Karpas-422 (cell line): ENCODE data around the gene SAP25. TPM values are rescaled to one million over a fixed set of nuclear protein-coding genes. Genes with fewer than 3 reads are reported as not detected.
"Not testable (repeated sequence)": the region's sequence is repeated elsewhere in the genome, so short reads cannot be mapped to it uniquely, and the experiment has no call there.

Experiments used
- DNase-seq: peaks from one replicate; pipeline ENCODE4 v3.0.0-alpha.2; 2015
- H2AFZ ChIP-seq: fragments of 200-600 bp; sonication (generic); 2 replicates; pipeline ENCODE4 v1.6.1; 2014; ENCODE audit warnings: antibody characterized with exemption, low read length, mixed read lengths
- H3K27ac ChIP-seq: fragments of 200-600 bp; sonication (generic); 2 replicates; pipeline ENCODE4 v1.5.1; 2014; ENCODE audit warnings: mild to moderate bottlenecking, low read length, moderate library complexity
- H3K27me3 ChIP-seq: fragments of 200-600 bp; sonication (generic); 2 replicates; pipeline ENCODE4 v1.6.1; 2014; ENCODE audit warnings: low read length, mixed read lengths
- H3K36me3 ChIP-seq: fragments of 200-600 bp; sonication (generic); 2 replicates; pipeline ENCODE4 v1.6.1; 2014; ENCODE audit warnings: low read length, mixed read lengths; ENCODE audit not compliant: insufficient read depth
- H3K4me1 ChIP-seq: fragments of 200-600 bp; sonication (generic); 2 replicates; pipeline ENCODE4 v1.6.1; 2014; ENCODE audit warnings: mild to moderate bottlenecking, low read length, mixed read lengths
- H3K4me2 ChIP-seq: fragments of 200-600 bp; sonication (generic); 2 replicates; pipeline ENCODE4 v1.6.1; 2014; ENCODE audit warnings: low read length, low read depth, mild to moderate bottlenecking; ENCODE audit not compliant: poor library complexity, severe bottlenecking
- H3K4me3 ChIP-seq: fragments of 200-600 bp; sonication (generic); 2 replicates; pipeline ENCODE4 v1.5.1; 2014; ENCODE audit warnings: mild to moderate bottlenecking, antibody characterized with exemption, low read length, mixed read lengths
- H3K79me2 ChIP-seq: fragments of 200-600 bp; sonication (generic); 2 replicates; pipeline ENCODE4 v1.6.1; 2014; ENCODE audit warnings: mild to moderate bottlenecking, low read length, mixed read lengths
- H3K9ac ChIP-seq: fragments of 200-600 bp; sonication (generic); 2 replicates; pipeline ENCODE4 v1.6.0; 2014; ENCODE audit warnings: low read length
- H3K9me2 ChIP-seq: fragments of 200-600 bp; sonication (generic), shearing (Covaris generic); replicated peaks from 2 replicates; pipeline ENCODE4 v1.6.0; 2014; ENCODE audit warnings: mild to moderate bottlenecking, low read length, moderate library complexity; ENCODE audit not compliant: insufficient read depth
- H3K9me3 ChIP-seq: fragments of 300-700, 200-600 bp; sonication (generic); 2 replicates; pipeline ENCODE4 v1.6.1; 2014; ENCODE audit warnings: low read length, mixed read lengths
- H4K20me1 ChIP-seq: fragments of 200-600 bp; sonication (generic); 2 replicates; pipeline ENCODE4 v1.6.1; 2014; ENCODE audit warnings: mild to moderate bottlenecking, antibody characterized with exemption, low read length, low read depth; ENCODE audit not compliant: insufficient read depth
- total RNA-seq: library from RNA; depleted of rRNA; stranded (reverse); fragments of >200 nt; shearing (Covaris generic); gene quantifications from 2 replicates; pipeline ENCODE4 v1.2.3, GENCODE V29; 2014; ENCODE audit warnings: low replicate concordance

Gene SAP25
- total RNA-seq, 1 experiment from 2014 or later, result 2.5 TPM

DNA sequence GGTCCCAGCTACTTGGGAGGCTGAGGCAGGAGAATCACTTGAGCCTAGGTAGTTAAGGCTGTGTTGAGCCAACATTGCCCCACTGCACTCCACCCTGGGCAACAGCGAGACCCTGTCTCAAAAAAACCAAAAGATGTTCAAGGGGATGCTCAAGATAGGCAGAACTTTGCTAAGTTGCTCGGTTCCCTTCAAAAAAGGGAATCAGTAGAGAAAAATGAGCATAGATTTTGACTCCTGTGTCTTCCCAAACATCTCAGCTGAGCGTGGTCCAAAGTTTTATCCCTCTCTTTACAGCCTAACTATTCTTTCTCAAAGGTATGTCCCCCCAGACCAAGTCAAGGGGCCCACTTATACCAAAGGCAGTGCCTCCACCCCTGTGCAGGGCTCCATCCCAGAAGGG, 20.7 kb downstream of the SAP25 start:
- no peak overlapping the region for H3K27ac ChIP-seq
- peaks cover 10% of the 10 kb centered on the region for H3K4me1 ChIP-seq
- DNase-seq, result no peak
- H3K4me3 ChIP-seq, result no peak overlapping the region
- no peaks in the 10 kb centered on the region for H3K79me2 ChIP-seq
- peaks cover 4% of the 10 kb centered on the region; the same call in 1 of the 2 replicates for H3K36me3 ChIP-seq
- H2AFZ ChIP-seq, result no peak overlapping the region
- H3K27me3 ChIP-seq, result no peaks in the 10 kb centered on the region
- H3K9me3 ChIP-seq, result no peaks in the 10 kb centered on the region
- no peaks in the 10 kb centered on the region for H3K9me2 ChIP-seq
- no peak overlapping the region for H3K4me2 ChIP-seq
- H4K20me1 ChIP-seq, result no peaks in the 10 kb centered on the region
- no peak overlapping the region for H3K9ac ChIP-seq

DNA sequence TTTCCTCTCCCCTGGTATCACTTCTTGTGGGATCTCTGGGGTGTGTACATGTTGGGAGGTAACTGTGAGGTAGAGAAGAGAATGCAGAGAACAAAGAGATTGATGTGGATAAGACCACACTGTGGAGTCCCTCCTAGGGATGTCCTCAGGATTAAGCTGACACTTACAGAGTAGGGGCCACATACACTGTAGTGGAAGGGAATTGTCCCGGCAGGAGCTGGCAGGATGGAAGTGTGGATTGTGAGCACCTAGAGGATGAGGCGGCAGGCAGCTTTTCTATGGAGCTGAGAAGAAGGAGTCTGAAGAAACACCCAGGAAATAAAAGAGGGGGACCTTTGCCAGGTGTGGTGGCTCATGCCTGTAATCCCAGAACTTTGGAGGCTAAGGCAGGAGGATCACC, 21.2 kb downstream of the SAP25 start:
- no peak for DNase-seq

DNA sequence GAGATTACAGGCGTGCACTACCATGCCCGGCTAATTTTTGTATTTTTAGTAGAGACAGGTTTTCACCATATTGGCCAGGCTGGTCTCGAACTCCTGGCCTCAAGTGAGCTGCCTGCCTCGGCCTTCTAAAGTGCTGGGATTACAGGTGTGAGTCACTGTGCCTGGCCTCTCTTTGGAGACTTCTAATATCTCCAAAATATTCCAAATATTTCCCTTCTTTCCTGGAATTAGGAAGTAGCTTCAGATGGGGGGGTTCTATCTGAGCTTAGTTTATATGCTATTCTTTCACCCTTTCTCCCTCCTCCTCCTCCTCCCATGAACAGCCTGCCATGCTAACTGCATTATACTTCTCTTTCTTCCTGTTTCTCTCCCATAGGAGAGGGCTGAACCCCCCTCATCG, 25.3 kb downstream of the SAP25 start:
- H3K4me2 ChIP-seq, H3K9ac ChIP-seq, DNase-seq, H3K4me3 ChIP-seq, H3K9me2 ChIP-seq, H4K20me1 ChIP-seq, H3K36me3 ChIP-seq, H3K4me1 ChIP-seq, H2AFZ ChIP-seq, H3K27ac ChIP-seq, H3K79me2 ChIP-seq, H3K9me3 ChIP-seq, H3K27me3 ChIP-seq: not testable (repeated sequence)

More for the DNA sequence above, 21.2 kb downstream of the SAP25 start:
- H3K9me3 ChIP-seq, result no peaks in the 10 kb centered on the region
- H3K4me3 ChIP-seq, result no peak overlapping the region
- H3K4me1 ChIP-seq, result peaks cover 10% of the 10 kb centered on the region
- H3K36me3 ChIP-seq, result peaks cover 4% of the 10 kb centered on the region; the same call in 1 of the 2 replicates
- no peaks in the 10 kb centered on the region for H3K27me3 ChIP-seq
- no peak overlapping the region for H2AFZ ChIP-seq
- no peak overlapping the region for H3K9ac ChIP-seq
- no peaks in the 10 kb centered on the region for H3K79me2 ChIP-seq
- H3K9me2 ChIP-seq, result no peaks in the 10 kb centered on the region
- H3K27ac ChIP-seq, result no peak overlapping the region
- no peak overlapping the region for H3K4me2 ChIP-seq
- no peaks in the 10 kb centered on the region for H4K20me1 ChIP-seq

DNA sequence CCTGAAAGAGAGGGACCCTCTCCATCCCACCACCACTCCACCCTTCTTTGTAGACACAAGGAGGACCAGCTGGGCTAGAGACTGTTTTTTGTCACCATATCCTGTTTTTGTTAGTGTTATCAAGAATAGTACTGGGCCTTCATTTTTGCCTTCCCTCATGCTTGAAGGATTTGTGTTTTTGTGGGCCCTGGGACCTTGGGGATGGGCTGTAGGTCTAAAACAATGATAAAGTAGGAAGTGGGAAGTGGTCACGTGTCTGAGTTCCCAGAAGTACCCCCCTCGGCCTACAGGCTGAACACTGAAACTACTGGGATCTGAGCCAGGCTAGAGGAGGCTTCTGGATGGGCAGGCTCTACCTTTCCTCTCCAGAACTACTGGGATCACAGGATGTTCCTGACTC, 25.8 kb downstream of the SAP25 start:
- Histone ChIP-seq H4K20me1 (no peaks in the 10 kb centered on the region), H3K9me2 (no peaks in the 10 kb centered on the region), H2AFZ (no peak overlapping the region), H3K27ac (no peak overlapping the region), H3K4me2 (no peak overlapping the region), H3K9me3 (no peaks in the 10 kb centered on the region), H3K4me3 (no peak overlapping the region), H3K27me3 (no peaks in the 10 kb centered on the region), H3K4me1 (peaks cover 10% of the 10 kb centered on the region), H3K79me2 (no peaks in the 10 kb centered on the region), H3K36me3 (peaks cover 4% of the 10 kb centered on the region; the same call in 1 of the 2 replicates), H3K9ac (no peak overlapping the region)
- no peak for DNase-seq

DNA sequence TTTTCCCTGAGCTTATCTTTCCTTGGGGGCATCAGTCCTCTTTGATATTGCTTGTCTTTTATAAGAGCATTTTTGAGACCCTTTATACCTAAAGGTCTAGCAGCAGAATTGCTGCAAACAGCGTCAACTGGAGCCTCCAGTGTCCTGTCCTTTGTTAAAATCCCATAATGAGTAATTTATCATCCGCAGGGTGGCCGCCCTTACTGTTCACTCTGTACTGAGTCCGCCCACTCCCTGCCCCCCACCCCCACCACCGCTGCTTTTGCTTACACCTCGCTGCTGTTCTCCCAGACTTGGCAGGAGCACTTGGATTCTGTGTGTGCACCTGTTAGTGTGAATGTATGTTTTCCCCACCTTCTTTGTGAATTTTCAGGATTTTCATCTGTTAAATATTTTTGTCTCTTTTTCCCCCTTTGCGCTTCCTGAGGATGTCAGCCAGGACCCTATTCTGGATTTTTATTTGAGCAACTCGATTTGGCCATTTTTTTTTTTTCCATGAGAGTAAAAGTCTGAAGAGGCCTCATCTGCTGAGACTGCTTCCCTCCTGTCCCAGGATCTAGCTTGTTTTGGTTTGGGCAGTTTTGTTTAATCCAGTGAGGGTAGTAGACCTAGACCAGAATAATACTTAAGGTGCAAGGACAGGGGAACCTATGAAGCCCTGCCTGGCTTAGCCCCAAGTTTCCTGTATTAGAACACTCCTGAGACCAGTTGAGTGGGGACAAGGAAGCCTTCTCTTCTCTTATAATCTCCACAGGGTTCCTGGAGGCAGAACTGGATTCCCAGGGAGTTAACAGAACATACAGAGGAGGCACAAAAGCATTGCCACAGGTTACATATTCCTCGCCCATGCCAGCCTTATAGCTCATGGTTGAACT, 26.5 kb downstream of the SAP25 start:
- Histone ChIP-seq H3K9me3 (no peaks in the 10 kb centered on the region), H3K4me1 (peaks cover 10% of the 10 kb centered on the region), H3K27me3 (no peaks in the 10 kb centered on the region), H3K9ac (no peak overlapping the region), H4K20me1 (no peaks in the 10 kb centered on the region; the same call in 1 of the 2 replicates), H3K4me2 (no peak overlapping the region), H2AFZ (no peak overlapping the region), H3K27ac (no peak overlapping the region), H3K36me3 (peaks cover 4% of the 10 kb centered on the region; the same call in 1 of the 2 replicates), H3K4me3 (no peak overlapping the region), H3K9me2 (no peaks in the 10 kb centered on the region), H3K79me2 (no peaks in the 10 kb centered on the region)
- DNase-seq, result no peak

DNA sequence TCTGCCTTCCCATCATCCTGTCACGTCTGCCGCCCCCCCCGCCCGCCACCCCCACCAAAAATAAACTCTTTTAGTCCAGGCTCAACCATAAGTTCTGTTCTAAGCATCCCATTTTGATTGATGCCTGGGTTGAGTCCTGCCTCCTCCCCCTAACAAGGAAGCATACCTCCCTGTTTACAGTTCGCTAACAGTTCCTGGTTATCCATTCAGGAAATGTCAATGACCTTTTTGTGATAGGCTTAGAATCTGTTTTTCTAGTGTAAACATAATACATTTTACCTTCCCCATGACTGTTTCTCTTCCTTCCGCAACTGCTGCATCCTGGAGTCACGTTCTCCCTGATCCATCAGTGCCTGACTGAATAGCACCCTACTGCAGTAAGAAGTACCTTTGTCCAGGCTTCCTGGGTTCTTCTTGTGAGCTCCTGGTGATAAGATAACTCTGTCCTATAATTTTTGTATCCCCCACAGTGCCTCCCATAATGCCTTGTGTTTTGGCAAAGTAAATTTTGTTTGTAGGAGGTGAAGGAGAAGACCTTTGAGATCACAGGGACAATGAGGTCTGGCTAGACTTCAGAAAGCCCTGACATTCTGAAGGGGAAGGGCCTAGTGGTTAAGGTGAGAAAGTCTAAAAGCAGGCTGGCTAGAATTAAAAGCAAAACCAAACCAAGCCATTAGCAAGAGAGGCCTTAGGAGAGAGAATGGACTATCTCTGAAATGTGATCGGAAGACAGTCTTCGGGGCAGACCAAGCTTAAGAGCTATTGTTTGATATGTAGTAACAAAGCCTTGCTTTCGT, 27.4 kb downstream of the SAP25 start:
- Histone ChIP-seq H3K36me3 (peaks cover 4% of the 10 kb centered on the region; the same call in 1 of the 2 replicates), H3K9me2 (no peaks in the 10 kb centered on the region), H4K20me1 (peaks cover under 1% of the 10 kb centered on the region; the same call in 1 of the 2 replicates), H3K9ac (no peak overlapping the region), H3K27me3 (no peaks in the 10 kb centered on the region), H2AFZ (no peak overlapping the region), H3K4me3 (no peak overlapping the region), H3K4me2 (no peak overlapping the region), H3K4me1 (peaks cover 10% of the 10 kb centered on the region), H3K79me2 (no peaks in the 10 kb centered on the region), H3K9me3 (no peaks in the 10 kb centered on the region), H3K27ac (no peak overlapping the region)
- DNase-seq, result no peak

DNA sequence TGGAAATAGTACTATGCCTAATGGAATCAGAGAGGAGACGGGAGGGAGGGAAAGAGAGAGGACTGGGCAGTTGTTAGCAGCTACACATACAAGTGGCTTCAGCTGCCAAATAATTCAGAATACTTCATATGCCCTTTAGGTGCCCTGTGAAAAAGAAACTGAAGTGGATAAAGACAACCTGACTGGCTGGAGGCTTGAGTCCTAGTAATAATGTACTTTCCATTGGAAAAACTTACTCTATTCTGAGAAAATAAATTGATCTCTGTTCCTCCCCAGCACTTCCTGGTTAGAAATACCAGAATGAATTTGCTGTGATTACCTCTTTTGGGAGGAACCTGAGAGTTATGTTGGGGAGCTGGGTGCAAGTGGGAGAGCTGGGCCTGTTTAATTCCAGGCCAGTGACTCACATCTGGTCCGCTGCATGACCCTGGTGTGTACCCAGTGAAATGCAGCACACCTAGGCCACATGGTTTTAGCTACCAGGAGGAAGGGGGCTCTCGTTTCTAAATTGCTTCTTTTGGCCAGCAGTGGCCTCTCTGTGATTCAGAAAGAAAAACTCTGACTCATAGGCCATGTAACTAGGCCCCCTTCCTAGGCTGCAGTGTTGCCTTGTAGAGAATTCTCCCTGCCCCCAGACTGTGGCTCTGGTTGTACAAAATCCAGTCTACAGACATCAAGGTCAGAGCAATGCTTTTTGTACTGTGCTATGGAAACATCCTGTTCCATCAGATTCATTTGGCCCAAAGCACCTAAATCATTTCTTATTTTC, 28.2 kb downstream of the SAP25 start:
- Histone ChIP-seq H3K27ac (no peak overlapping the region), H3K4me3 (no peak overlapping the region), H3K9ac (no peak overlapping the region), H3K9me3 (no peaks in the 10 kb centered on the region), H4K20me1 (peaks cover 3% of the 10 kb centered on the region; the same call in 1 of the 2 replicates), H3K27me3 (no peaks in the 10 kb centered on the region), H3K79me2 (no peaks in the 10 kb centered on the region), H3K4me1 (peaks cover 9% of the 10 kb centered on the region), H2AFZ (no peak overlapping the region), H3K9me2 (no peaks in the 10 kb centered on the region), H3K4me2 (no peak overlapping the region), H3K36me3 (peaks cover 3% of the 10 kb centered on the region; the same call in 1 of the 2 replicates)
- DNase-seq, result no peak
